NCI-H510A (cell line): ENCODE results near the gene MIS18BP1.
"Not testable (repeated sequence)": the region's sequence is repeated elsewhere in the genome, so short reads cannot be mapped to it uniquely, and the experiment has no call there.

ENCODE experiments used
- DNase-seq: peaks from one replicate; lab custom pipeline; 2025; lab: John Stamatoyannopoulos, UW

MIS18BP1 gene

GRCh38 chr14:45246151-45246550 lies 6.9 kb downstream of the MIS18BP1 start:
- no peak for DNase-seq

- DNase-seq, result no peak
These were observed 10.3 kb downstream of the MIS18BP1 start for GRCh38 chr14:45242706-45243105.

- DNase-seq, result no peak
These were observed 14.0 kb downstream of the MIS18BP1 start for GRCh38 chr14:45238988-45239387.

DNA sequence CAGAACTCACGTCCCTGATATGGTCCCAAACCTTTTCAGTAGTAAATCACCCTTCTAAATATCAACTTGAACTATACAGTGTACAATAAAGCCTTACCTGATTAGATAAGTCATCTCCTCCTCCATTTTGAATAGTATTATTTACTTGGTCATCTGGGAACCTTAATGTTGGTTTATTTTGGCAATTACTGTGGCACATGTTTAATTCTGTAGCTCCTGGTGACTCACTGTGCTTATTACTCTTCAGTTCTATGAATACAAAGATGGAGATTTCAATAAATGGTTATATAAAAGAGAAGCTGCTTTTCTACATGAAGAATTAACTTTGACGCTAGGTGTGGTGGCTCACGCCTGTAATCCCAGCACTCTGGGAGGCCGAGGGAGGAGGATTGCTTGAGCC lies 25.4 kb downstream of the MIS18BP1 start:
- DNase-seq, result no peak

GRCh38 chr14:45222485-45223262 lies 30.3 kb downstream of the MIS18BP1 start:
- no peak for DNase-seq

GRCh38 chr14:45214341-45214740 lies 38.7 kb downstream of the MIS18BP1 start:
- DNase-seq, result not testable (repeated sequence)

DNA sequence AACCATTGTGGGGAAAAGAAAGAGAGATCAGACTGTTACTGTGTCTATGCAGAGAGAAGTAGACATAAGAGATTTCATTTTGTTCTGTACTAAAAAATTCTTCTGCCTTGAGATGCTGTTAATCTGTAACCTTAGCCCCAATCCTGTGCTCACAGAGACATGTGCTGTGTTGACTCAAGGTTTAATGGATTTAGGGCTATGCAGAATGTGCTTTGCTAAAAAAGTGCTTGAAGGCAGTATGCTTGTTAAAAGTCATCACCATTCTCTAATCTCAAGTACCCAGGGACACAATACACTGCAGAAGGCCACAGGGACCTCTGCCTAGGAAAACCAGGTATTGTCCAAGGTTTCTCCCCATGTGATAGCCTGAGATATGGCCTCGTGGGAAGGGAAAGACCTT lies 39.3 kb downstream of the MIS18BP1 start:
- not testable (repeated sequence) for DNase-seq

DNA sequence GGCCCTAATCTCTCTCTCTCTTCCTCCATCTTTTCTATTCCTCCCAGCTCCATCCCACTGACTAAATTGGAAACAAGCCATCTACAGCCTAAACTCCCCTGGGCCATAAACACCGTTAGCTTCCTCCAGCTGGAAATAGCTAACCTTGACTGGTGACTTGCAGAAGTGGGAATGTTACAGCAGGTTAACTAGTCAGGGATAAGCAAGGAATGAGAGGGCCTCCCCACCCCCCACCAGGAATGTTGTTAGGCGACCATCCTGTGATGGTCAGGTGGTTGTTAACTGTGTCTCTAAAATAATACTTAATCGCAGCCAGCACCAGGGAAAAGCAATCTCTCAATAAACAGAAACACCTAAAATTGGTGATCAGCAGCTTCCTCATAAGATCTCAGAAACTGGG lies 40.8 kb downstream of the MIS18BP1 start:
- DNase-seq, result no peak

DNA sequence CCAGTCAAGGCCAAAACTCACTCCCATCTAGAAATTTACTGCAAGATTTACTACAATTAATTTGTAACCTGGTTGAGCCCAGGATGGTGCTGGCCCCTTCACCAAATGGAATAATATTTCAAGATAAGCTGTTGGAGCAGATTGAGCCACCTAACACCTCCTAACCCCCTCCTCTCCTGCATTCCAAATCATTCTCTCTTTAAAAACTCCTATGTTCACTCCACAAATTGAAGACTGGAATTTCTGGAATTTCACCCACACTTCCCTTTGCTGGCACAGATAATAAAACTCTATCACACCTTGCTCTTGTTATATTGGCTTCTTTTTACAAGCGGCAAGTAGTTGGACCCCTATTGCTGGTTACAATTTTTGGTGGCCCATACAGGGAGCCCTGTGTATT lies 41.7 kb downstream of the MIS18BP1 start:
- no peak for DNase-seq

DNA sequence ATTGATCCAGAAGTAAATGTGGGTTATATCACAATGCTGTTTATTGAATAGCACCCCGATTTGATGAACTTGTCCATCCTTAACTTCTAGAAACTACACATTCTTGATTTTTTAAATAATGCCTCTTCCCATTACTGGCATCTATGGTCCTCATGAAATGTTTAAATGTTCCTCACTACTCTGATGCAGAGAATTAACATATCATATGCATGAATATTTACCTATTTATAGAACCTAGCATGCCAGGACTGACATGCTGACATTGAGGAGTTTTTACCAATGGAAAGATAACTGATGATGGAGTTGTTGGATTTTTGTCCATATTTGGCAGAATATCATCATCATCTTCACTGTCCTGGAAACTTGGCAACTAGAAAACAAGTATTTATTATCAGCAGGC lies 42.8 kb downstream of the MIS18BP1 start:
- DNase-seq, result no peak

DNA sequence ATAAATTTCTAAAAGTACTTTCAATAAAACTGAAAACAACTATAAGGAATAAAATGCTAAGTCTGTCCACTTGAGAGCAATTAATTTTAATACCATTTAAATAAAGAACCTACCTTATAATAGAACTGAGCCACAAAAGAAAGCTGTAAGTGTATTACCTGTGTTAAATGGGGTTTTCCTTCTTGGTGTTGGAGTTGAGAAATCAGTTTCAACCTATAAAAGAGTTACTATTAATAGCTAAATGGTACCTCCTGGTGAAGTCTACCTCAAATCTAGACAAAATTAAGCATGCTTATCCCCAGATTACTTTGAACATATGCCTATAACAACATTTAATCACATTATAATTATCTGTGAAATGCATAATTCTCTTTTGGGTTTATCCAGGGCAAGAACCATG lies 48.8 kb downstream of the MIS18BP1 start:
- no peak for DNase-seq

DNA sequence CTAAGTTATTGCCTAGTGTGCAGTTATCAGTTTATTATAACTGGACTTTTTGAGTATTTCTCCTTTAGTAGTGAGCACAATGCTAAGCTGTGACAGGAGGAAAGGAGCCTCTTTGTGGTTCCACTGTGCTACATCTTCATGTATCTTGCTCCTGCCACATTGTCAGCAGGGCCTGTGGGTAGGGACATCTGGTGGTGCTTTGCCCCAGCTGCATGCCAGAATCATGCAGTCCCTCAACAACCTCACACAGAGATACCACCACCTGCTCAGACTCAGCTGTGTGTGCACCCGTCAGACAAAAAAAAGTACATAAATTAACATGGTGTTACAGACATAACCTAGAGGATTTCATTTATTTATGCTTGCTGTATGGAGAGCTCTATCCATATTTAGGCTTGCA lies 51.1 kb downstream of the MIS18BP1 start:
- DNase-seq, result no peak

DNA sequence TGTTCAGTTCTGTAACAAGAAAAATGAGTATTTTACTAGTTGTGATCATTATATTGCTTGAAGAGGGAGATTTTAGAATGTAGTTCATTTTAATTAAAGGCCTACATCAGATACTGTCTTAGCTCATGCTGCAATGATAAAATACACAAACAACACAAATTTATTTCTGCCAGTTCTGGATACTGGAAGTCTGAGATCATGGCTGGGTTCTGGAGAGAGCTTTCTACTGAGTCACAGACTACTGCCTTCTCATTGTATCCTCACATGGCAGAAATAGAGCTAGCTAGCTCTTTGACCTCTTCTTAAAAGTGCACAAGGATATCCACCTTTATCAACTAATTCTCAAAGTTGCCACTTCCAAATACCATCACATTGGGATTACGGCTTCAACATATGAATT lies 53.8 kb downstream of the MIS18BP1 start:
- DNase-seq, result no peak

DNA sequence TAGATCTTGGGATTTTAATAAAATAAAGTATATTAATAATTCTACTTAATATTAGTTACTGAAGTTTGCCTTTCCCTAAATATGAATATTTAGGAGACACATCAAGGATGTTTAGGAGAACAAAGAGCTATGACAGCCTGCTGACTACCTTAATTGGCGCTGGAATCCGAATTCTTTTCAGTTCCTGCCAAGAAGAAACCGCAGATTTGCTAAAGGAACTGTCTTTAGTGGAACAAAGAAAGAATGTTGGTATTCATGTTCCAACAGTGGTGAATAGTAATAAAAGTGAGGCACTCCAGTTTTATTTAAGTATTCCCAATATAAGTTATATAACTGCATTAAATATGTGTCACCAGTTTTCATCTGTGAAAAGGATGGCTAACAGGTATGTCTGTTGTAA lies 54.5 kb downstream of the MIS18BP1 start:
- no peak for DNase-seq

DNA sequence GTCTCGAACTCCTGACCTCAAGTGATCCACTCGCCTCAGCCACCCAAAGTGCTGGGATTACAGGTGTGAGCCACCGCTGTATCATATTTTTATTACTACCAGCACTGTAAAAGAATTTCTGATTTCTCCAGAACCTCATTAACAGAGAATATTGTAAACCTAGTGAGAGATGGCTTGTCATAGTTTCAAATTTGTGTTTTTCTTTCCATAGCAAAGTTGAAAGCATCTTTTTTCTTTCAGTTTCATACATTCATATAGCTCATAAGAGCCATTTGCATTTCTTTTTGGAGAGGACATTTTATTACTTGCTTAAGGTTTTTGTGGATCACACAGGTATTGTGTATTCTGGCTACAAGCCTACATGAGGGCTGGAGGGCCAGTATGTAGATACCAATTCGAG lies 58.0 kb downstream of the MIS18BP1 start:
- no peak for DNase-seq

DNA sequence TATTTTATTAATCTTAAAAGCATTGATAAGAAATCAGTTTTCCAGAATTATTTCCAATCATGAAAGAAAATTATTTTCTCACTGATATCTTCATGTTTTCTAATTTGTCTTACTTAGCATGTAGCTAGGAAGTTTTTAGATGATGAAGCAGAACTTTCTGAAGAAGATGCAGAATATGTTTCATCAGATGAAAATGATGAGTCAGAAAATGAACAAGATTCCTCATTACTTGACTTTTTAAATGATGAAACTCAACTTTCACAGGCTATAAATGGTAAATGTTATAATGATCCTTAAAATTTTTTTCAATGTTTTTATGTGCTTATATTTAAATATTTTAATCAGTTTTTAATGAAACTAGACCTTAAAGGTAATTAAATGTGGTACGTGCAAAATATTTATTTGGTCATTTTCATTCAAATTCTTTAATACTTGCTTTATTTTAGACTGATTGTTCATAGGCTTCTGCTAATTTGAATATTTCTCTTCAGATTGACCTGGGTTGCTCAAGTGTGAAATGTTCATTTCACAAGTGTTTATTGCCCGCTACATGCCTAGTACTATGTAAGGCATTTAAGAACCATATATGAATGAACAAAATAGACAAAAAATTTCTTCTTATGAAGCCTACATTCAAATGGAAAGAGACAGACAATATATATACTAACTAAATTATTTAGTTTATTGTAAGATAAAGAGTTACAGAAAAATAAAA lies 67.7 kb downstream of the MIS18BP1 start:
- no peak for DNase-seq

DNA sequence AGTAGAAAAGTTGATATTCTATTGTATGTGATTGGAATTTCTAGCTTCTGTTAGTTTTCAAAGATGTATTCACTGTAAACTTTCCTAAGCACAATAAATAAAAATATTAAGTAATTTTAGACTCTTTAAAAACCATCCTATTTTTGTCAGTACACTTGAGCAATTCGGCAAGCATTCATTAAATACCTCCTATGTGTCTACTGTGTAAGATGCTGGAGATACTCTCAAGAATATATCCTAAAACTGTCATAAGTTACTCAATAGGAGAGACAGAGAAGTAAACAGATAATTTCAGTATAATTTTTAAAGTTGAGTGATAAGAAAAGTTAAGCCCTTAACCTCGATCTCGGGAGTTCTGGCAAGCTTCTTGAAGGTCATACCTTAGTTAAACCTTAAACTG lies 71.2 kb downstream of the MIS18BP1 start:
- DNase-seq, result no peak

DNA sequence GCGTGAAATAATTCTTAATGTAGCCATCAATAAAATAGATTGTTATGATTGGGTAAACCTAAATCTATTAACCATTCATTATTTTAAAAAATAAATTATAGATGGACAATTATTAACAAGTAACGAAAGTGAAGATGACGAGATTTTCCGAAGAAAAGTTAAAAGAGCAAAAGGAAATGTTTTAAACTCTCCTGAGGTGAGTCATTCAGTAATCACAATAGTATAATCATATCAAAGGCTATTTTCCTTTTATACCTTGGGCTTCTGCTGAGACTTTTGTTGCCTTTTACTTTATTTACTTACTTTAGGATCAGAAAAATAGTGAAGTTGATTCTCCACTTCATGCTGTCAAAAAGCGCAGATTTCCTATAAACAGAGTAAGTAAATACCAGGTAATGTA lies 71.7 kb downstream of the MIS18BP1 start:
- no peak for DNase-seq

DNA sequence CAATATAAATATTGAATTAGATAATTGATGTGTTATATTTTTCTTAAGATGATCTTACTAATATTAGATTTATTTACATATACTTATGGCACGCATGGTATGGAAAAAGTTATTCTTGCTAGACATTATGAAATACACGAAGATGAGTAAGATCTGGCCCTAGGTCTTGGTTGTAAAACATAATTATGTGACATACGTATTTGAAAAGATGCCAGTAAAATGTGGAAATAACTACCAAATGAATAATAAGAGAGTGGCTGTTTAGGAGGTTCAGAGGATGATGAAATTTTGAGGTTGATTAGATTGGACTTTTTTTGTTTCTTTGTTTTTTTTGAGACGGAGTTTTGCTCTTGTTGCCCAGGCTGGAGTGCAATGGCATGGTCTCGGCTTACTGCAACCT lies 75.9 kb downstream of the MIS18BP1 start:
- DNase-seq, result no peak

DNA sequence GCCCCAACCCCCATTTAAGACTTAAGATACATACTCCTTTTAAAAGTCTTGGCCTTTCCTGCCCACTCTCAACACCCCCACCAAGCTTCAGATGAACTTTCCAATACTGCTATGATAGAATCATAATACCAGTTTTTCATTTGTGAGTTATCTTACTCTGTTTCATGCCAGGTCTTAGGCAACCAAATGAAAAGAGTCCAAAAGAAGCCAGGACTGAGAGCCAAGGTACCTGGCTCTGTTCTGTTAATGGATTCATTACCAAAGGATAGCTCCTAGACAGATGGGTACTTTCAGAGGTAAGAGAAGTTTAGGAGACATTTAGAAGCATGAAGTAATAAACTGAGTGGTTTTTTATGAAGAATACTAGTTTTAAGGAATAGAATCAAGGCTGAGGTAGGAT lies 83.1 kb downstream of the MIS18BP1 start:
- no peak for DNase-seq

- no peak for DNase-seq
These were observed 96.9 kb downstream of the MIS18BP1 start for GRCh38 chr14:45156067-45156466.
